Stimulated activated CD4-positive, alpha-beta T cell treated with anti-CD3 and anti-CD28 coated beads, Interleukin-1b, Interleukin-23, amount 100 ng/mL, for 24 hours (primary cell): ENCODE data around the gene RPE.

Experiments used
- DNase-seq, 4 experiments: peaks; one replicate each; pipeline ENCODE4 v3.0.0-alpha.2; 2020; ENCODE audit warnings: low read depth in 4 of 4, low spot score in 1 of 4

RPE gene

DNA sequence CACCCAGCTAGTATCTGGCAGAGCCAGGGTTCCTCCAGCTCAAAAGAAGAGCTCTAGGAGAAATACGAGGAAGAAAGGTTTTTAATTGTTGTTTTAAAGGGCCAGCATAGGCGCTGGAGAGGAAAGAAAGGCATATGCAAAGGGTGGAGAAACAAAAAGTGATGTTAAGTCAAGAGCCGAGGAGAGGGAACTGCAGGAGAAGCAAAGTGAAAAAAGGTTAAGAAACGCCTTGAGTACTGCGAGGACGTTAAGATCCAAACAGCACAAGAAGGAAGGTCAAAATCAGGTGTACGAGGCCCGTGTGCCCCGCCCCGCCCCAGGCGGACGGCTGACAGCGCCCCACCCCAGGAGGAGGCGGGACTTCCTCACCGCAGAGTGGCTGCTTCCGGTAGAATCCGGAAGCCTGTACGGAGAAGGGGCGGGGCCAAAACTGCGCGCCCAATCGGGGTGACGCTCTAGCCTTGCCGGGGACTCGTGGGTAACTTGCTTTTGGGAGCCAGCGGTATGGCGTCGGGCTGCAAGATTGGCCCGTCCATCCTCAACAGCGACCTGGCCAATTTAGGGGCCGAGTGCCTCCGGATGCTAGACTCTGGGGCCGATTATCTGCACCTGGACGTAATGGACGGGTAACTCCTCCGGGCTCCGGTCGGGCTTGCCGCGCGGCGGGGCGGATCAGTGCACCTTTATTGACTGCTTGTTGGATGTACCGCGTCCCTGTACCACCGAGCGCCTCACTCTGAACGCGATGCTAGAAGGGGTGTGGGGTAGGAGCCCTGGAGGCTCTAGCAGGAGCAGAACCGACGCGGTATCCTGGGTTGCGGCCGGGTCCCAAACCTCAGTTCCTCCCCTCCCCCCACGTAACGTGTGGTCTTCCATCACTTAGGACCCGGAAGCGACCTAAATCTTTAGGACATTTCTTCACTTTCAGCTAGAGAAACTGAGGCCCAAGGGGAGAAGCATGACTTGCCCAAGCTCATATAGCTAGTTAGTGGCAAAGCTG, at the start of gene RPE:
Gene RPE, plus strand, starts transcription at position 481 of the 1,000 bp plus-strand sequence. Its CDS starts 24 bp downstream, at position 505.
- DNase-seq: peak; percentile 94 to 97 (median 96)

DNA sequence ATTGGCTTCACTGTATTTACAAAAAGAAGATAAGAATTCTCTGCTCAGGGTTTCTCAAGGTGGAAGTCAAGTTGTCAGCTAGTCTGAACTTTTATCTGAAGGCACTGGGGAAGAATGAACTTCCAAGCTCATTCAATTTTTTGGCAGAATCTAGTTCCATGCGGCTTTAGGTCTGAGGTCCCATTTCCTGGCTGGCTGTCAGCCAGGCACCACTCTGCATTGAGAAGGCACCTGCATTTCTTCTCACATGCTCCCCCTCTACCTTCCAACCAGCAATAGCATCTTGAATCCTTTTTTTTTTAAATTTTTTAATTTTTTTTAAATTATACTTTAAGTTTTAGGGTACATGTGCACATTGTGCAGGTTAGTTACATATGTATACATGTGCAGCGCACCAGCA, 46.2 kb upstream of the RPE start:
- DNase-seq: no peak

GRCh38 chr2:209958016-209958415, 44.4 kb upstream of the RPE start:
- DNase-seq: no peak

GRCh38 chr2:209960045-209960444, 42.4 kb upstream of the RPE start:
- no peak for DNase-seq

DNA sequence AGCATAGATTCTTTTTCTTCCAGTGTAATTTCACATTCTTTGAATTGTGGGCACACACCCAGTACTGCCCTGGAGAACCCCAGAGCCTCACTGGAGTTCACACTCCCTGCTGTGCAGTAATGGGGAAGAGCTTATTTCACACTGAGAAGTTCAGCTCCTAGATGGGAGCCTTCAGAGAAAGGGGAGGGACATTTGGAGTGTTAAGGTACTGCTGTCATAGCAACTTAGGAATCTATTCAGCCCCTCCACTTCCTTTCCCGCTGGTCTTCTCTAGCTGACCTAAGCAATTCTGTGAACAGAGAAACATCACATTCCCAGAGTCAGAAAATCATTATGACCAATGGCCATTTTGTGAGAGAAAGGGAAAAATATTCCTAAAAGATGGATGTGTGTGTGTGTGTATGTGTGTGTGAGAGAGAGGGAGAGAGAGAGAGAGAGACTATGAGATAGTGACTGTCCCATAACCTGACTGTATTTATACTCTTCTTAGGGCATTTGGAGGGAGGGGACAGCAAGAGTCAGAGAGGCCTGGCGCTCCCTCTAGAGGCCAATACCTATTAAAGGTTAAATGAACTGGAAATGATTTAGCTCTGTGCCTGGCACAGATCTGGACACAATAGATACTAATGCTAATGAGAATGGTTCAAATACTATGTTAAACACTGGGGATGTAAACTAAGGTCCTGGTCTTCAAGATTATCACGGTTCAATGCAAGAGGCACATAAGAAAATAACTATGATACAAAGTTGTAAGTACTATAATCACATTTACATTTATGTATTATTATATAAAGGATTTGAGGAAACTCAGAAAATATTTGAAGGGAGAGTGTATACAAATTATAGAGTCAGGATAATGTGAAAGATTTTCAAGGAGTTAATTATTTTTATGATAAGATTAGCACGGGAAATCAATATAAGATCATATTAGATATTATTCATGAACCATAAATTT, 41.5 kb upstream of the RPE start:
- peak; percentile 2 to 26 (median 14) for DNase-seq

DNA sequence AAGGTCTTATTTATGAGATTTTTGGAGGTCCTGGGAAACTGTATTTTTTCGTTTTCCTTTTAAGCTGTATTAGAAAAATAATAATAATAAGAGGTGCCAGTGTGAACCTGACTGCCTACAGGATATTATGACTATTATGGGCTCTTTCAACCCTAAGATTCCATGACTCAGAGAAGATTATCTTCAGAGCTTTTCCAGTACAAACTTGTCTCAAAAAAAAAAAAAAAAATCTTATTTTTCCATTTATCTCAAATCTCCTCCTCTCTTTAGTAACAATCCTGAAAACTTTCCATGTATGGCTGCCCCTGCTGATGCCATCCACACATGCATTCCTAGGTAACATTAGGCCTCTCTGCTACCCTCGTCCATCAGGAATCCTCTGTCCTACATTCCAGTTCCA, 36.7 kb upstream of the RPE start:
- no peak for DNase-seq

GRCh38 chr2:209969692-209970091, 32.7 kb upstream of the RPE start:
- no peak for DNase-seq

- no peak for DNase-seq
Observed at GRCh38 chr2:209970271-209970670, 32.2 kb upstream of the RPE start.

DNA sequence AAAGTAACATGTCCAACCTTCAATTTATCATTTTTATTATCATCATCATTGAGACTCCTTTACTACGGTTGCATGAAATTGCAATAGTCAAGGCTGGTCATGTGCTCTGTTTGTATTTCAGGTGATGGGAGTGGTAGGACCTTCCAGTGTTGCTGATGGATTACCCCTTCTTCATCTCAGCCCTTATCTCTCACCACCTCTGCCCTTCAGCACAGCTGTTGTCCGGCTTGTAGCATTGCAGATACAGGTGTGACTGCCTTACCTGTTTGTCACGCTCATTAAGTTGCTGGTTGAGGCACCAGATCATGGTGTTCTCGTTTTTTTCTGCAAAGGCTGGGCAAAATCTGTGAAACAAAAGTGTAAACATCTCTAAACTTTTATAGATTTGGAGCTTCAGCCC, 31.7 kb upstream of the RPE start:
- no peak for DNase-seq

GRCh38 chr2:209973328-209973727, 29.1 kb upstream of the RPE start:
- DNase-seq: no peak

- no peak for DNase-seq
Observed at GRCh38 chr2:209974576-209974975, 27.9 kb upstream of the RPE start.

- no peak for DNase-seq
Observed at GRCh38 chr2:209976698-209977385, 25.6 kb upstream of the RPE start.

- no peak for DNase-seq
Observed at GRCh38 chr2:209977386-209978239, 24.8 kb upstream of the RPE start.

DNA sequence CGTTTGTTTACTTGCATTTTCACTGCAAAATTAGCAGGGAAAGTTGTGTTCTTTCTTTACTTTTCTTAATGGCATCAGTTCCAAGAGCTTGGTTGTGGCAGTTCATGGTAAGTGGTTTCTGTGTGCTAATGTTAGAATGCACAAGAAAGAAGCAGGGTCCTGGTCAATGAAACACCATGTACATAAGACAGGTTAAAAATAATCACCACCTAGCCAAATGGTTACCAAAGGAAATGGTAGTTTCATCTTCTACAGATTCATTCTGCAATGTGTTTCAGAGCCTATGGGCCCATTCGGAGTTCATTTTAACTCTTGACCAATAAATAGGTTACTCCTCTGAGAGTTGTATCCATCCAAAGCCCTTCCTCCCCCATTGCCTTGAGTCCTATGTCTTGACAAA, 18.1 kb upstream of the RPE start:
- no peak for DNase-seq

DNA sequence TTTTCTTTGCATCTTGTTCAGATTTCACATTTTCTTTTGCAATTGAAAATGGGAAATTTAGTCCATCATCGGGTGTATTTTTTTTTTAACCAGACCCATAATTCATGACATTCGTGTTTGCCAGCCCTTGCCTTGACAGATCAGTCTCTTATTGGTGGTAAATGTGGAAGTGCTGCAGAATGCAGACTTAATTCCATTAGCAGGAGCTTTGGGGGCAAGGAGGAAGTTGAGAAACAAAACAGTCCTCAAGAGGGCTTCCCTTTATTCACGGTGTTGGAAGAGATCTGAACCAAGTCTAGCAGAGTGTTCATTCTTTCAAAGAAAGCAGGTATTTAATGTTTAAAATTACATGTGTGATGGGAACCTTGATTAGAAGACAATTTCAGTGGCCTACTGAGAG, 16.6 kb upstream of the RPE start:
- DNase-seq: no peak

GRCh38 chr2:209986415-209986814, 16.0 kb upstream of the RPE start:
- no peak for DNase-seq

DNA sequence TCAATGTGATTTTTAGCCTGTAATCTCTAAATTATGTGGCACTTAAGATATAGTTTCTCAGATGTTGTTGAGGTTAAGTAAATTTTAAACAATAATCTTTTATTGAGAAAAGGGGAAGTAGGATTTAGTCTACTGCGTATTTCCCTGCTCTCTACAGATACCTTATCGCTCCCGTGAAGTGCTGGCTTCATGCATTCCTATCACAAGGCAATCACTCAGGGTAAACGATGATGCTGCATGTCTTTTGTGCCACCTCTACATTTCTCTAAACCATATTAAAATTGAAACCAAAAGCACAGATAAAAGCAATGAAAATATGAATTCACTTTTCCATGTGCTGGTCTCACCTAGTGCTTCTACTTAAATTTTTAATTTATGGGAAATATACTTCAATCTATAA, 14.4 kb upstream of the RPE start:
- DNase-seq: no peak

GRCh38 chr2:209990838-209991237, 11.6 kb upstream of the RPE start:
- no peak for DNase-seq

- no peak for DNase-seq
Observed at GRCh38 chr2:209993968-209994367, 8.5 kb upstream of the RPE start.

DNA sequence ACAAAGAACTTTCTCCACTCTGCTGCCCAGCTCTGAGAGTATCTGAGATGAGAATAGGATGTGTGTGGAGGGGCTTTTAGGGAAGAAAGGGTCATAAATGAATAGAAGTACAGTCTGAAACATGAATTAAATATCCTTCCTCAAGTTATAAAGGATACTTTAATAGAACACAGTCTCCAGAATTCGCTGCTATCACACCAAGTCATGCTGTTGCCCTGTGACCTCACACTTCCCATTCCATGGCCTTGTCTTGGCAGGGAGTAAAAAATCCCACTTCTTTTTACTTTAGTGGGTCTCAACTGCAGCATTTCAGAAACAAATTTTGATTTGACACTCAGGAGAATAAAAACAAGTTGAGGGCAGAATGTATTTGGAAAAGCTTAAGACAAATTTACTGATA, 3.8 kb upstream of the RPE start:
- DNase-seq: no peak
